HK-2 (cell line): ENCODE data around the gene PLSCR3.

ENCODE experiments used
- DNase-seq: peaks from one replicate; pipeline ENCODE4 v3.0.0-alpha.2; 2018; ENCODE audit not compliant: unreplicated experiment

PLSCR3 gene

DNA sequence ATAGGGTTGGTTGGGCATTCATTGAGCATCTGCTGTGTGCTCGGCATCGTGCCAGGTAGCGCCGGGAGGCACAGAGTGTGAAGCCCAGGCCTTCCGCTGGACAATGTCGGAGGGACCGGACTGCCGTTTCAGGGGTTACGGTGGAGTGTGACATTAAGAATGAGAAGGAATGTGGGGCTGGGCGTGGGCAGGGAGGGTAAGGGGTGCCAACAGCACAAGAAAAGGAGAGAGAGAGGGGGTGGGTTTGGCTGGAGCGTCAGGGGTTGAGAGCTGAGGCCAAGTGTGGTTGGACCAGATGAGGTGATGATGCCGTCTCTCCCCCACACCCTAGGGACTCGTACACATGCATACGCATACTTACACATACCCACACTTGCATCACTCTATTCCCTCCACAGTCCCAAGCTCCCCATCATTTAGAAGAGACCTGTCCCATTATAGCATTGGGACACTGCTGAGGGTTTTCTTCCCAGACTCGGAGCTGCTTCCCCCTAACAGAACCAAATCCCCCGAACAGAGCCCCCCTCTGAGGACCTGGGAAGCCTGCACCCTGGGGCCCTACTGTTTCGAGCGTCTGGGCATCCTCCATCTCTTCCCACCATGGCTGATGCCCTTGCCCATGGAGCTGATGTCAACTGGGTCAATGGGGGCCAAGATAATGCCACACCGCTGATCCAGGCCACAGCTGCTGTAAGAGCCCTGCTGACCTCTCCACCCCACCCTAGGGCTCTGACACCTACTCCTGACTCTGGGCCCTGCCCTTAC lies 45.7 kb downstream of the PLSCR3 start:
- no peak for DNase-seq

DNA sequence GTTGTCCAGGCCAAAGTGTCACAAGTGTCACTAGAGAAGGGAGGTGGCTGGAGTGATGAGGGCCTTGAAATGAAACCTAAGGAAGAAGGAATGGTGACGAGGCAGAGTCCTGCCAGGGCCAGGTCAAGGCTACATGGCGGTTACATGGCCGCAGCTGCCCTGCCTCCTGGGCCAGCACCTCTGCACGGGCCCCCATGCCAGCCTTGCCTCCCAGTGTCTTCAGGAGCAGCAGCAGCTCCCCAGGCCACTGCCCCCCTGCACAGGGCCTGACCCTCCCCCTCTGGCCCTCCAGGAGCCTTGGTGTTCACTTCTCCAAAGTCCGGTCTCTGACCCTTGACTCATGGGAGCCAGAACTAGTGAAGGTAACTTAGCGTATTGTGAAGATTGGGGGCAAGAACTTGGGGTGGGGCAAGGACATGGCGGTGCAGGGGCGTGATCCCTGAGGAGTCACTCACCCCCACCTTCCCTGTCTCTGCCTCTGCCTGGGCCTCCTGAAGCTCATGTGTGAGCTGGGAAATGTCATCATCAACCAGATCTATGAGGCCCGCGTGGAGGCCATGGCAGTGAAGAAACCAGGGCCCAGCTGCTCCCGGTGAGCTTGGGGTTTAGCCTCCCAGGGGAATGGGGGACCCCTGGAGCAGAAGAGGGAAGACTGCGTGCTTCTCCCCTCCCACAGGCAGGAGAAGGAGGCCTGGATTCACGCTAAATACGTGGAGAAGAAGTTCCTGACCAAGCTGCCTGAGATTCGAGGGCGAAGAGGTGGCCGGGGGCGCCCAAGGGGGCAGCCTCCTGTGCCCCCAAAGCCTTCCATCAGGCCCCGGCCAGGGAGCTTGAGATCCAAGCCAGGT lies 46.5 kb downstream of the PLSCR3 start:
- DNase-seq = no peak

DNA sequence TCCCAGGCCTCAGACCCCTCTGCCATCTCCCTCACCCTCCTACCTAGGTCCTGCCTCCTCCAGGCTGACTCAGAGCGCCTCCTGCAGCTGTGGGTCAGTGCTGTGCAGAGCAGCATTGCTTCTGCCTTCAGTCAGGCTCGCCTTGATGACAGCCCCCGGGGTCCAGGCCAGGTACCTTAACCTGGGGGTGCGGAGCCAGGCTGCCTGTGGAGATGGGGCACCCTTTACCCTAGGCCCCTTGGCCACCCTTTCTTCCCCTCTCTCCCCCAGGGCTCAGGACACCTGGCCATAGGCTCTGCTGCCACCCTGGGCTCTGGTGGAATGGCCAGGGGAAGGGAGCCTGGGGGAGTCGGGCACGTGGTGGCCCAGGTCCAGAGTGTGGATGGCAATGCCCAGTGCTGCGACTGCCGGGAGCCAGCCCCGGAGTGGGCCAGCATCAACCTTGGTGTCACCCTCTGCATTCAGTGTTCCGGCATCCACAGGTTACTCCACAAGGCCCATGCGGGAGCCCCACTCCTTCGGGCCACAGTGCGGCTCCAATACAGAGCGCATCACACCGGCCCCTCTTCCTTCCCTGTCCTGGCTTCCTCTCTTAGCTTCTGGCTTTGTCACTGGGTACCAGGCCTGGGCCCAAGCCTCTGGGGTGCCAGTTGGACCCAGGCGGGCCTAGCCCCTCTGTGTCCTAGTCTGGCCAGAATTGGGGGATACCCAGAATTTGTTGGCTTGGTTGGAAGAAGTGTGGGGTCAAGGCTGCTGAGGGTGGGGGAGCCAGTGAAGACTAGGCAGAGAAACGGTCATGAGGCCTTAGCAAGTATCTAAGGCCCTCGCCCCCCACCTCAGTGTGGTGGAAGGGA lies 47.3 kb downstream of the PLSCR3 start:
- no peak for DNase-seq

DNA sequence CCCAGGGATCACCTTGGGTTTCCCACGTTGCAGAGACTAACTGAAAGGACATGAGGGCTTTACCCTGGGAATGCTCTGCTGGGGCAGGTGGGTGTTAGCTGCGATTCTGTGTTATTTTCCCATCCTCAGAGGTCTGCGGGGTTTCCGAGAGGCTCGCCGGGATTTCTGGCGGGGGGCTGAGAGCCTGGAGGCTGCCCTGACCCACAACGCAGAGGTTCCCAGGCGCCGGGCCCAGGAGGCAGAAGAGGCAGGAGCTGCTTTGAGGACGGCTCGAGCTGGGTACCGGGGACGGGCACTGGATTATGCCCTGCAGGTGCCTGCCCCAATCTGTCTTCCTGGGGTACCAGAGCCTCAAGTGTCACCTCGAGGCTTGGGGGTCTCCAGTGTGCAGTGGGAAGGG lies 51.1 kb downstream of the PLSCR3 start:
- DNase-seq = no peak

DNA sequence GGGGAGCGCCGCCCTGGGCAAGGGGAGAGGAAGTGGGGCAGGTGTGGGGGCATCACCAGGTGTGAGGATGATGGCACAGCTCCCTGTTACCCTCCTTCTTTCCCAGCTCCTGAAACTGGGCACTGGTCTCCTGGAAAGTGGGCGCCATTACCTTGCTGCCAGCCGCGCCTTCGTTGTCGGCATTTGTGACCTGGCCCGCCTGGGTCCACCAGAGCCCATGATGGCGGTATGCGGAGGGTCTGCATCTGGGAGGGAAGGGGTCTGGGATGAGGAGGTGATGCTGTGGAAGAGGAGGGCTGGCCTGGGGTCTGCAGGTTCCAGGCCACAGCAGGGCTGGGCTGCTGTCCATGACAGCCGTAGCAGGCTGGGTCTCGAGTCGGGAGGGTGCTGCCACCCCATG lies 52.5 kb downstream of the PLSCR3 start:
- no peak for DNase-seq

DNA sequence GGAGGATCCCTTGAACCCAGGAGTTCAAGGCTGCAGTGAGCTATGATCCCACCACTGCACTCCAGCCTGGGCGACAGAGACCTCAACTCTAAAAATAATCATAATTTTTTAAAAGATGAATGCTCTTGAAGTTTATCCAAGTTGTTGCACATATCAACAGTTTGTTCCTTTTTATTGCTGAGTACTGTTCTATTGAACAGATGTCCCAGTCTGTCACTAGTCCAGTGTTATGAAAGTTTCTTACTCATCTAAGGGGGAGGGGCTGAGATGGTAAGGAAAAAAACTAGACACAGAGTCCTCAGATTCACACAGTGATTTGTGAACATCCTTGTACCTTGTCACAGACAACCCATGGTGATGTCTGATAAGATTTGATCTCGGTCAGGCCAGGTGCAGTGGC lies 54.1 kb downstream of the PLSCR3 start:
- DNase-seq = no peak
